SU-DHL-6 (cell line): ENCODE measurements around the gene MXRA5.
"Not testable (repeated sequence)": the region's sequence is repeated elsewhere in the genome, so short reads cannot be mapped to it uniquely, and the experiment has no call there.

Experiments
- H2AFZ ChIP-seq: fragments of 200-600 bp; sonication (generic); 2 replicates; pipeline ENCODE4 v1.6.1; 2014; ENCODE audit warnings: low read depth, mild to moderate bottlenecking, moderate library complexity, mixed read lengths, antibody characterized with exemption, low read length; ENCODE audit not compliant: severe bottlenecking
- H3F3A ChIP-seq: fragments of 200-600 bp; shearing (Covaris generic); 2 replicates; pipeline ENCODE4 v1.6.0; 2016; ENCODE audit warnings: antibody characterized with exemption, mild to moderate bottlenecking; ENCODE audit not compliant: insufficient read depth
- H3K27ac ChIP-seq: fragments of 200-600 bp; sonication (generic); 2 replicates; pipeline ENCODE4 v1.5.1; 2016; ENCODE audit warnings: low read depth, mild to moderate bottlenecking, low read length, moderate library complexity, mixed read lengths
- H3K27me3 ChIP-seq: fragments of 200-600 bp; sonication (generic), shearing (Covaris generic); 2 replicates; pipeline ENCODE4 v1.6.0; 2014; ENCODE audit warnings: mild to moderate bottlenecking, low read length
- H3K36me3 ChIP-seq: fragments of 200-600 bp; sonication (generic); 2 replicates; pipeline ENCODE4 v1.6.1; 2014; ENCODE audit warnings: mild to moderate bottlenecking, low read length, mixed read lengths
- H3K4me2 ChIP-seq: fragments of 300-600, 200-600 bp; shearing (Covaris generic), sonication (generic); 2 replicates; pipeline ENCODE4 v1.6.0; 2014; ENCODE audit warnings: low read length, low read depth, mild to moderate bottlenecking; ENCODE audit not compliant: poor library complexity, severe bottlenecking
- H3K4me3 ChIP-seq: fragments of 200-600 bp; sonication (generic); 2 replicates; pipeline ENCODE4 v1.5.1; 2014; ENCODE audit warnings: antibody characterized with exemption, low read length, mild to moderate bottlenecking, mixed read lengths; ENCODE audit not compliant: insufficient read depth, poor library complexity, severe bottlenecking
- H3K79me2 ChIP-seq: fragments of 200-600 bp; sonication (generic); 2 replicates; pipeline ENCODE4 v1.6.1; 2014; ENCODE audit warnings: mild to moderate bottlenecking, low read length, moderate library complexity; ENCODE audit not compliant: insufficient read depth
- H3K9ac ChIP-seq: fragments of 200-600 bp; sonication (generic); 2 replicates; pipeline ENCODE4 v1.7.0; 2014; ENCODE audit warnings: mild to moderate bottlenecking, low read length
- H3K9me2 ChIP-seq: fragments of 200-600 bp; sonication (generic); replicated peaks from 2 replicates; pipeline ENCODE4 v1.6.1; 2014; ENCODE audit warnings: low read length; ENCODE audit not compliant: insufficient read depth
- H3K9me3 ChIP-seq: fragments of 200-600 bp; sonication (generic); 2 replicates; pipeline ENCODE4 v1.6.1; 2014; ENCODE audit warnings: low read length, mixed read lengths; ENCODE audit not compliant: insufficient read depth
- H4K20me1 ChIP-seq: fragments of 200-600 bp; sonication (generic); 2 replicates; pipeline ENCODE4 v1.6.1; 2014; ENCODE audit warnings: low read depth, mild to moderate bottlenecking, antibody characterized with exemption, low read length, moderate library complexity, mixed read lengths
- CTCF ChIP-seq: fragments of 200-600 bp; sonication (generic); IDR thresholded peaks from one replicate; pipeline ENCODE4 v1.5.1; 2017; ENCODE audit warnings: antibody characterized with exemption, mild to moderate bottlenecking, low read length, moderate library complexity; ENCODE audit not compliant: insufficient read depth, poor library complexity, severe bottlenecking
- EZH2phosphoT487 ChIP-seq: fragments of 200-600 bp; sonication (generic), shearing (Covaris generic); conservative IDR thresholded peaks from 2 replicates; pipeline ENCODE4 v1.6.1; 2018; ENCODE audit warnings: mild to moderate bottlenecking, antibody characterized with exemption, low read length, moderate library complexity, mixed read lengths

MXRA5 gene

GRCh38 chrX:3371163-3371562 lies 24.7 kb upstream of the MXRA5 start:
- Histone ChIP-seq H4K20me1 (no peaks in the 10 kb centered on the region), H3K9ac (no peak overlapping the region), H2AFZ (no peak overlapping the region), H3K79me2 (no peaks in the 10 kb centered on the region), H3K9me3 (no peaks in the 10 kb centered on the region), H3K9me2 (no peaks in the 10 kb centered on the region), H3K4me3 (no peak overlapping the region), H3K36me3 (no peaks in the 10 kb centered on the region), H3K27me3 (no peaks in the 10 kb centered on the region), H3F3A (no peaks in the 10 kb centered on the region), H3K27ac (no peak overlapping the region), H3K4me2 (no peak overlapping the region)
- TF ChIP-seq CTCF (no peak), EZH2phosphoT487 (no peak)

- H2AFZ ChIP-seq, result no peak overlapping the region
- no peak overlapping the region for H3K4me2 ChIP-seq
- no peaks in the 10 kb centered on the region for H3K9me2 ChIP-seq
- no peak for TF ChIP-seq CTCF
- no peak for TF ChIP-seq EZH2phosphoT487
- H3K4me3 ChIP-seq, result no peak overlapping the region
- H3K9ac ChIP-seq, result no peak overlapping the region
- H3K36me3 ChIP-seq, result no peaks in the 10 kb centered on the region
- H3K9me3 ChIP-seq, result no peaks in the 10 kb centered on the region
- no peaks in the 10 kb centered on the region for H4K20me1 ChIP-seq
- no peak overlapping the region for H3K27ac ChIP-seq
- no peaks in the 10 kb centered on the region for H3K79me2 ChIP-seq
- H3K27me3 ChIP-seq, result no peaks in the 10 kb centered on the region
- H3F3A ChIP-seq, result no peaks in the 10 kb centered on the region
These were observed 24.2 kb upstream of the MXRA5 start for GRCh38 chrX:3370656-3371055.

GRCh38 chrX:3362956-3363355 lies 16.5 kb upstream of the MXRA5 start:
- Histone ChIP-seq H3K36me3 (no peaks in the 10 kb centered on the region), H4K20me1 (no peaks in the 10 kb centered on the region), H3K4me2 (no peak overlapping the region), H3K9me2 (no peaks in the 10 kb centered on the region), H3K27ac (no peak overlapping the region), H3F3A (no peaks in the 10 kb centered on the region), H3K4me3 (no peak overlapping the region), H3K9ac (no peak overlapping the region), H2AFZ (no peak overlapping the region), H3K27me3 (no peaks in the 10 kb centered on the region), H3K9me3 (no peaks in the 10 kb centered on the region), H3K79me2 (no peaks in the 10 kb centered on the region)
- TF ChIP-seq EZH2phosphoT487 (no peak), CTCF (no peak)

- Histone ChIP-seq H3F3A (no peaks in the 10 kb centered on the region), H3K4me3 (no peak overlapping the region), H3K9me2 (no peaks in the 10 kb centered on the region), H3K79me2 (no peaks in the 10 kb centered on the region), H3K9me3 (no peaks in the 10 kb centered on the region), H3K4me2 (no peak overlapping the region), H3K27me3 (no peaks in the 10 kb centered on the region), H3K36me3 (no peaks in the 10 kb centered on the region), H3K9ac (no peak overlapping the region), H4K20me1 (no peaks in the 10 kb centered on the region), H2AFZ (no peak overlapping the region), H3K27ac (no peak overlapping the region)
- TF ChIP-seq CTCF (no peak), EZH2phosphoT487 (no peak)
These were observed 14.4 kb upstream of the MXRA5 start for GRCh38 chrX:3360881-3361280.

- H3K9me2 ChIP-seq, H3K4me2 ChIP-seq, H3K27me3 ChIP-seq, H3K27ac ChIP-seq, H3K9ac ChIP-seq, H3F3A ChIP-seq, H3K36me3 ChIP-seq, H3K9me3 ChIP-seq, H4K20me1 ChIP-seq, H3K4me3 ChIP-seq, H2AFZ ChIP-seq, H3K79me2 ChIP-seq: not testable (repeated sequence)
These were observed 6.3 kb upstream of the MXRA5 start for GRCh38 chrX:3352741-3353140.
